Mesothelial cell of epicardium (in vitro differentiated cells): ENCODE results near the gene HS6ST2. TPM values are rescaled to one million over a fixed set of nuclear protein-coding genes. Genes with fewer than 3 reads are reported as not detected.

Experiments used
- DNase-seq, 2 experiments: peaks; one replicate each; pipeline ENCODE4 v3.0.0; 2021; ENCODE audit warnings: low spot score in 2 of 2; ENCODE audit not compliant: unreplicated experiment in 2 of 2
- H3K27ac Mint-ChIP-seq: 2 replicates; pipeline ENCODE4 v1.8.0; 2021; ENCODE audit warnings: mixed read lengths
- H3K27me3 Mint-ChIP-seq: 2 replicates; pipeline ENCODE4 v1.8.0; 2021; ENCODE audit warnings: low read depth, mixed read lengths
- H3K36me3 Mint-ChIP-seq: 2 replicates; pipeline ENCODE4 v1.8.0; 2021; ENCODE audit warnings: mixed read lengths
- H3K4me1 Mint-ChIP-seq: 2 replicates; pipeline ENCODE4 v1.8.0; 2021; ENCODE audit warnings: mixed read lengths
- H3K4me3 Mint-ChIP-seq: 2 replicates; pipeline ENCODE4 v1.8.0; 2021; ENCODE audit warnings: mild to moderate bottlenecking, moderate library complexity, mixed read lengths
- H3K9me3 Mint-ChIP-seq: 2 replicates; pipeline ENCODE4 v1.8.0; 2021; ENCODE audit warnings: mixed read lengths
- total RNA-seq: library from RNA; stranded (reverse); gene quantifications from 3 replicates; pipeline ENCODE4 v1.2.1, GENCODE V29; 2021
- TF ChIP-seq, protein P1 (sequence below): fragments of 200-600 bp; sonication (generic); IDR thresholded peaks from one replicate; pipeline ENCODE4 v1.5.0; 2021; ENCODE audit warnings: antibody characterized with exemption; ENCODE audit not compliant: unreplicated experiment

The HS6ST2 gene
- total RNA-seq, 1 donor from 2014 or later = 20.2 TPM

- H3K27ac Mint-ChIP-seq = peak overlapping the region; percentile 7
- TF ChIP-seq, protein P1, sequence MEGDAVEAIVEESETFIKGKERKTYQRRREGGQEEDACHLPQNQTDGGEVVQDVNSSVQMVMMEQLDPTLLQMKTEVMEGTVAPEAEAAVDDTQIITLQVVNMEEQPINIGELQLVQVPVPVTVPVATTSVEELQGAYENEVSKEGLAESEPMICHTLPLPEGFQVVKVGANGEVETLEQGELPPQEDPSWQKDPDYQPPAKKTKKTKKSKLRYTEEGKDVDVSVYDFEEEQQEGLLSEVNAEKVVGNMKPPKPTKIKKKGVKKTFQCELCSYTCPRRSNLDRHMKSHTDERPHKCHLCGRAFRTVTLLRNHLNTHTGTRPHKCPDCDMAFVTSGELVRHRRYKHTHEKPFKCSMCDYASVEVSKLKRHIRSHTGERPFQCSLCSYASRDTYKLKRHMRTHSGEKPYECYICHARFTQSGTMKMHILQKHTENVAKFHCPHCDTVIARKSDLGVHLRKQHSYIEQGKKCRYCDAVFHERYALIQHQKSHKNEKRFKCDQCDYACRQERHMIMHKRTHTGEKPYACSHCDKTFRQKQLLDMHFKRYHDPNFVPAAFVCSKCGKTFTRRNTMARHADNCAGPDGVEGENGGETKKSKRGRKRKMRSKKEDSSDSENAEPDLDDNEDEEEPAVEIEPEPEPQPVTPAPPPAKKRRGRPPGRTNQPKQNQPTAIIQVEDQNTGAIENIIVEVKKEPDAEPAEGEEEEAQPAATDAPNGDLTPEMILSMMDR = no peak
Measured at GRCh38 chrX:132689612-132690563, 268.5 kb downstream of the HS6ST2 start.

GRCh38 chrX:132685276-132685675 lies 273.2 kb downstream of the HS6ST2 start:
- Mint-ChIP-seq H3K4me1 (peaks cover 10% of the 10 kb centered on the region), H3K36me3 (peaks cover 2% of the 10 kb centered on the region), H3K9me3 (peaks cover 2% of the 10 kb centered on the region), H3K27ac (no peak overlapping the region), H3K4me3 (no peak overlapping the region), H3K27me3 (peaks cover 2% of the 10 kb centered on the region)
- DNase-seq = no peak
- TF ChIP-seq, protein P1 = no peak

More at GRCh38 chrX:132689612-132690563, 268.5 kb downstream of the HS6ST2 start:
- no peak overlapping the region for H3K4me3 Mint-ChIP-seq
- peaks cover 28% of the 10 kb centered on the region for H3K4me1 Mint-ChIP-seq
- H3K36me3 Mint-ChIP-seq = no peaks in the 10 kb centered on the region
- no peaks in the 10 kb centered on the region for H3K9me3 Mint-ChIP-seq
- peaks cover 2% of the 10 kb centered on the region for H3K27me3 Mint-ChIP-seq
- no peak for DNase-seq

GRCh38 chrX:132677233-132677716 lies 281.2 kb downstream of the HS6ST2 start:
- peaks cover 16% of the 10 kb centered on the region for H3K9me3 Mint-ChIP-seq
- TF ChIP-seq, protein P1 = no peak
- H3K27ac Mint-ChIP-seq = no peak overlapping the region
- H3K4me1 Mint-ChIP-seq = peaks cover 24% of the 10 kb centered on the region
- H3K4me3 Mint-ChIP-seq = no peak overlapping the region
- H3K27me3 Mint-ChIP-seq = no peaks in the 10 kb centered on the region
- no peak for DNase-seq
- peaks cover 13% of the 10 kb centered on the region for H3K36me3 Mint-ChIP-seq

- peaks cover 13% of the 10 kb centered on the region for H3K36me3 Mint-ChIP-seq
- no peak for DNase-seq
Measured at GRCh38 chrX:132676561-132677186, 281.8 kb downstream of the HS6ST2 start.

GRCh38 chrX:132676102-132676501 lies 282.3 kb downstream of the HS6ST2 start:
- no peak for DNase-seq
- Mint-ChIP-seq H3K4me1 (peaks cover 35% of the 10 kb centered on the region), H3K27ac (no peak overlapping the region), H3K27me3 (no peaks in the 10 kb centered on the region), H3K4me3 (no peak overlapping the region), H3K36me3 (peaks cover 13% of the 10 kb centered on the region), H3K9me3 (peaks cover 16% of the 10 kb centered on the region)
- TF ChIP-seq, protein P1 = no peak

More at GRCh38 chrX:132676561-132677186, 281.8 kb downstream of the HS6ST2 start:
- TF ChIP-seq, protein P1 = no peak
- Mint-ChIP-seq H3K27ac (no peak overlapping the region), H3K27me3 (no peaks in the 10 kb centered on the region), H3K9me3 (peaks cover 16% of the 10 kb centered on the region), H3K4me3 (no peak overlapping the region), H3K4me1 (peaks cover 30% of the 10 kb centered on the region)
